ENCODE results near the gene PCSK2.

PCSK2 gene

DNA sequence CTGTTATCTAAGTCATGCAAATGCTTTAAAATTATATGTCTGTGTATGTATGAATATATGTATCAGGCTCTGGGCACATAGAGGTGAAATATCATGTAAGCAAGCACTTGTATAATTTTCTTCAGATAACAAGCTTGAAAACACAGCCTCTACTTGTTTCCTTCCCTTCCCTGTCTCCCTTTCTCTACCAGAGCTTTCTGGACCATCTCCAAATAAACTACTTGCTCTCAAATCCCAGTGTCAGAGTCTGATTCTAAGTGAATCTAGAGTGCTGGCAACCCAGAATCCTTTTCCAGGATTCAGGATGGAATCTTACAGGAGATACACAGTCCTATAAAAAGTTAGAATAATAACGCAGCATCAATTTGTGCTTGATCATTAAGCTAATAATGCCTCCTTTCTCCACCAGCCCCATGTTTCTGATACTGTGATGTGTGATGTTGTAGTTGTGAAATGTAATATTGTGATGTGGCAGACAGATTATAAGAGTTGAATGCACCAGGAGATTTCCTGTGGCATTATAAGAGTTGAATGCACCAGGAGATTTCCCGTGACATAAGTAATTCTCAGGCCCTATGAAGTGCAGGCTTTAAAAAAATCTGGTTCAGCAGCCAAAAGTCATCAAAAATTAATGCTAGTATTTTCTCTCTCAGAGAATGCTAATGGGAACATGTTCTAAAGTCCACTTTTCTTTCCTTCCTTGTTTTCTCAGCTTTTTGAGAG is 89.6 kb downstream of the PCSK2 start:
- Histone ChIP-seq H3K4me3 (no peak overlapping the region), H3K9ac (no peak overlapping the region), H3K36me3 (no peaks in the 10 kb centered on the region), H3K4me1 (peaks cover 0 to 6% (median 0%) of the 10 kb centered on the region in 10 experiments; a peak in 1 of 20 replicates), H3K9me3 (replicated peaks in 1 of 11) (no peaks in the 10 kb centered on the region), H3K4me2 (no peak overlapping the region), H3K27ac (no peak overlapping the region), H3K27me3 (no peaks in the 10 kb centered on the region), H4K20me1 (no peaks in the 10 kb centered on the region)
- no peak for TF ChIP-seq Cebpa-rat (IDR thresholded peaks at IDR 0.05)

DNA sequence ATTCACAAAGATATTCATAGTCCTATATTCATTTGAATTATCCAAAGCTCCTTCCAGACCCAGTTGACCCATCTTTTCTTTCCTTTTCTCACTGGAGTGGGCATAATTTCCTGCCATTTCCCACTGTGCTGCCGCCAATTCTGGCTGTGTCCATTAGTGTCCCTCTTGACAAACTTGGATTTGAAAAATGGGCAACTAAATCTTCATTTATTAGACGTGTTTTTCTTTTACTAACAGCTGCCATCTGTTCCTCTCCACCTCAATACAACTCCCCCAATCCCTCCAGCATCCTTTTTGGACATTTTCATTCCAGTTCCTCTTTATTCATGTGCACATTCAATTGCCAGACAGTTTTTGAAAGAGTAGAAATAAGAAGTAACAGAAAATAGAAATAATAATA is 90.5 kb downstream of the PCSK2 start:
- no peak overlapping the region for H3K27ac ChIP-seq
- H3K27me3 ChIP-seq: no peaks in the 10 kb centered on the region
- no peak for TF ChIP-seq Cebpa-rat (IDR thresholded peaks at IDR 0.05)
- H3K9me3 ChIP-seq (replicated peaks in 1 of 11): no peaks in the 10 kb centered on the region
- no peak overlapping the region for H3K4me2 ChIP-seq
- no peak overlapping the region for H3K9ac ChIP-seq
- no peak overlapping the region for H3K4me3 ChIP-seq
- H3K4me1 ChIP-seq: peaks cover 0 to 6% (median 0%) of the 10 kb centered on the region in 10 experiments; a peak in 1 of 20 replicates
- H3K36me3 ChIP-seq: no peaks in the 10 kb centered on the region
- no peaks in the 10 kb centered on the region for H4K20me1 ChIP-seq

GRCh38 chr20:17320456-17320855 is 93.6 kb downstream of the PCSK2 start:
- Histone ChIP-seq H3K27ac (no peak overlapping the region), H3K9me3 (replicated peaks in 1 of 11) (no peaks in the 10 kb centered on the region; a peak in 1 of 22 replicates), H3K4me3 (no peak overlapping the region), H3K4me2 (peak overlapping the region in 2 of 11 experiments; percentile 7 to 17; a peak in 2 of 22 replicates), H3K4me1 (peaks cover 0 to 6% (median 0%) of the 10 kb centered on the region in 10 experiments; a peak in 1 of 20 replicates), H3K9ac (no peak overlapping the region), H3K36me3 (no peaks in the 10 kb centered on the region), H4K20me1 (no peaks in the 10 kb centered on the region), H3K27me3 (no peaks in the 10 kb centered on the region)
- TF ChIP-seq Cebpa-rat (IDR thresholded peaks at IDR 0.05): no peak

DNA sequence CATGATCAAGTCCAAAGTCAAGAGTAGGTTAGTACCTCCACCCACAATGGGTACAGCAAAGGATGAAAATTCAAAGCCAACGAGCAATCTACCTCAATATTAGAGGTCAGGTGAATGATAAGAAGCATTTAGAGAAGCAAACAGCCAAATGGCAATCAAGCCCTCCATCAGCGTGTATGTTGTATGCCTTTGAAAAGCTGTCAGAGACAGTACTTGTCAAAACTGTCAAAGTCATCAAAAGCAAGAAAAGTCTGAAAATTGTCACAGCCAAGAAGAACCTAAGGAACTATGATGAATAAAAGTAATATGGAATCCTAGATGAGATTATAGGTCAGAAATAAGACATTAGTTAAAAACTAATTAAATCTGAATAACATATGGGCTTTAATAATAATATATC is 99.3 kb downstream of the PCSK2 start:
- Histone ChIP-seq H3K27me3 (no peaks in the 10 kb centered on the region), H3K4me2 (no peak overlapping the region), H3K9ac (no peak overlapping the region), H3K27ac (no peak overlapping the region), H3K4me1 (no peaks in the 10 kb centered on the region), H3K4me3 (no peak overlapping the region), H3K36me3 (no peaks in the 10 kb centered on the region), H3K9me3 (replicated peaks in 1 of 11) (peaks cover 0 to 5% (median 0%) of the 10 kb centered on the region in 11 experiments; a peak in 1 of 22 replicates), H4K20me1 (no peaks in the 10 kb centered on the region)
- TF ChIP-seq Cebpa-rat (IDR thresholded peaks at IDR 0.05): no peak

DNA sequence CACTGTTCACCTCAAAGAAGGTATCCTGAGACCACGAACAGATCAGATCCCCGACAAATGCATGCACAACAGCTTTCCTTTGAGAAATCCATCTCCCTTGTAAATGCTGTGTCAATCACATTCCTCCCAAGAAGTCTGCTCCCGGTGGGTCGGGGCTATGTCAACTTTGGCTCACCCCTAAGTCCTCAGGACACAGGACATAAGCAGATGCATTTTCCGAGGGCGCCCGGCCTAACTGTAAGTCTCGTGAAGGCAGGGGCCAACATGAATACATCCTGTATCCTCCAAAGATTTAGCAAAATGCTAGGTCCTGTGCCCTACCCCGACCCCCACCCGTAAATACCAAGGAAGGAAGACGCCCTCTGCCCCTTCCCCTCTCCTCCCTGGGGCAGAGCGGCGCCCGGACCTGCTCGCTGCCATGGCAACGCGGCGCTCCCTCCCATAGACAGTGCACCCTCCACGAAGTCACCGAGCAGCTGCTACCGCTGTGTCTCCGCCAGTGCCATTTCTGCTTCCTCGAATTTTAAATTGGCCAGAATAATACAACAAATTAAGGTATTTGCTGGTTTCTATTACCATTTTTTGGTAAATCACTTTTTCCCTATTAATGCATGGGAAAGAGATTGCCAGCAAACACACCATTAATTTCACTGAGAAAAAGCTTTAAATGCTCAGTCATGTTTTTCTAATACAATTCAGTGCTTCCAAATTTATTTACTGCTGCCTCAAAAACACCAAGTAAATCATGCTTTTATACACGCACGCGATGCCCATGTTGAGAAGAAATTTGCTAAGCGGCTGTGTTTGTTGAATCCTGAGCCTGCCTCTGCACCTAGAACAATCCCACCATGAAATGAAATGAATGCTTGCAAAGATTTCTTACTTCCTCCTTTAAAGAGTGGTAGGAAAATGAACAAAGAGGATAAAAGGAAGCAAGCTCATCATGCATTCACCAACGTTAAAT is 100.6 kb downstream of the PCSK2 start:
- no peaks in the 10 kb centered on the region for H3K4me1 ChIP-seq
- H3K36me3 ChIP-seq: no peaks in the 10 kb centered on the region
- H3K27ac ChIP-seq: no peak overlapping the region
- H3K4me2 ChIP-seq: no peak overlapping the region
- H3K4me3 ChIP-seq: no peak overlapping the region
- no peak for TF ChIP-seq Cebpa-rat (IDR thresholded peaks at IDR 0.05)
- H3K27me3 ChIP-seq: no peaks in the 10 kb centered on the region
- no peak overlapping the region for H3K9ac ChIP-seq
- H3K9me3 ChIP-seq (replicated peaks in 1 of 11): peaks cover 0 to 5% (median 0%) of the 10 kb centered on the region in 11 experiments; a peak in 1 of 22 replicates
- H4K20me1 ChIP-seq: no peaks in the 10 kb centered on the region

- H3K27me3 ChIP-seq: no peaks in the 10 kb centered on the region
- H3K4me3 ChIP-seq: no peak overlapping the region
- H4K20me1 ChIP-seq: no peaks in the 10 kb centered on the region
- no peak overlapping the region for H3K4me2 ChIP-seq
- no peaks in the 10 kb centered on the region for H3K4me1 ChIP-seq
- H3K27ac ChIP-seq: no peak overlapping the region
- H3K36me3 ChIP-seq: no peaks in the 10 kb centered on the region
- H3K9me3 ChIP-seq (replicated peaks in 1 of 11): no peaks in the 10 kb centered on the region
- TF ChIP-seq Cebpa-rat (IDR thresholded peaks at IDR 0.05): no peak
- H3K9ac ChIP-seq: no peak overlapping the region
These were observed 108.1 kb downstream of the PCSK2 start for GRCh38 chr20:17334932-17335331.

DNA sequence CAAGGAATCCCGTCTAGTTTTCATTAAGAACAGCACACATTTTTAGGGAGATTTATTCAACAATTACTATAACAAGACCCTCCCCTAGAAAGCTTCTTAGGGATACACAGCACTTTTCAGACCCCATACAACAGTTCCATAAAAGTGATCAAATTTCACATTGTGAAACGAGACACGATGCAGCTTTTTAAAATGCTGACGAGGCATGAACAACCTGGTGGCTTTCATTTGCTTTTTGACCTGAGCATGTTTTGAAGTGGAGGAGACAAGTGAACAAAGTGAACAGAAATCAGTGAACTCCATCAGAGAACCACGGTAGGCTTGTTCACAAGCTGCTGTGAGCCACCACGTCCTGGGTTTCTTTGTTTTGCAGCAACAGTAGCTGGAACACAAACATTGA is 112.2 kb downstream of the PCSK2 start:
- Histone ChIP-seq H3K4me3 (no peak overlapping the region), H3K27ac (no peak overlapping the region), H3K9me3 (replicated peaks in 1 of 11) (peaks cover 0 to 5% (median 0%) of the 10 kb centered on the region in 11 experiments; a peak in 1 of 22 replicates), H3K36me3 (no peaks in the 10 kb centered on the region), H3K27me3 (no peaks in the 10 kb centered on the region), H3K4me1 (no peaks in the 10 kb centered on the region), H4K20me1 (no peaks in the 10 kb centered on the region), H3K4me2 (no peak overlapping the region), H3K9ac (no peak overlapping the region)
- no peak for TF ChIP-seq Cebpa-rat (IDR thresholded peaks at IDR 0.05)

- H3K9ac ChIP-seq: no peak overlapping the region
- no peaks in the 10 kb centered on the region for H3K4me1 ChIP-seq
- peaks cover 0 to 5% (median 0%) of the 10 kb centered on the region in 11 experiments; a peak in 1 of 22 replicates for H3K9me3 ChIP-seq (replicated peaks in 1 of 11)
- TF ChIP-seq Cebpa-rat (IDR thresholded peaks at IDR 0.05): no peak
- no peaks in the 10 kb centered on the region for H3K36me3 ChIP-seq
- no peaks in the 10 kb centered on the region for H4K20me1 ChIP-seq
- H3K27ac ChIP-seq: no peak overlapping the region
- no peak overlapping the region for H3K4me2 ChIP-seq
- no peak overlapping the region for H3K4me3 ChIP-seq
- no peaks in the 10 kb centered on the region for H3K27me3 ChIP-seq
These were observed 116.3 kb downstream of the PCSK2 start for GRCh38 chr20:17343091-17343490.

DNA sequence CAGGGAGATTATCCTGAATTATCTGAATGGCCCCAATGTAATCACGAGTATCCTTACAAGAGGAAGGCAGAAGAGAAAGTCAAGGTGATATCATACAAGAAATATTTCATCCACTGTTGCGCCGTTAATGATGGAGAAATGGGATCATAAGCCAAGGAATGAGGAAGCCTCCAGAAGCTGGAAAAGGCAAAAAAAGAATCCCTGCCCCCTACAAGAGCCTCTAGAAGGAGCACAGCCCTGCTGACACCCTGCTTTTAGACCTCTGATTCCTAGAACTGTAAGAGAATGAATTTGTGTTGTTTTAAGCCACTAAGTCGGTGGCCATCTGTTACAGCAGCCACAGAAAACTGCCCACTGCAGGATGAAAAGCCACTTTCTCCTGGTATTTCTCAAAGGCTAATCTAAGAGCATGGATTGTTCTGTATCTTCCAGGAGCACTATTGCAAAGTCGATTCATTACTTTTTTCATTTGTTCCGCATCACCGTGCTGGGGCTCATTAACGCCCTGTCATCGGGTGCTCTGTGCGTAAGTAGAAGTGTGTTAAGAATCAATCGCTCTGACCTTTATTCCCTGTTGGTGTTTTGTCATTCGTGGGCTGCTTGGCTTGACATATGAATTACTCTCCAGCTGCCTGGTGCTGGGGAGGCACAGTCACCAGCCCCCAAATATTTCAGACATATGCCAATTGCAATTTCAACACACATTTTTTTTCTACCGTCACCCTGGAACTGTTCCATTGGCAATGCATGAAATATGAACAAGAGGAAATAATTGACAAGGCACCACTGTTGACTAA is 117.0 kb downstream of the PCSK2 start:
- no peaks in the 10 kb centered on the region for H3K27me3 ChIP-seq
- no peak overlapping the region for H3K9ac ChIP-seq
- H3K4me2 ChIP-seq: no peak overlapping the region
- H3K27ac ChIP-seq: no peak overlapping the region
- H3K4me3 ChIP-seq: no peak overlapping the region
- peaks cover 0 to 5% (median 0%) of the 10 kb centered on the region in 11 experiments; a peak in 1 of 22 replicates for H3K9me3 ChIP-seq (replicated peaks in 1 of 11)
- no peak for TF ChIP-seq Cebpa-rat (IDR thresholded peaks at IDR 0.05)
- no peaks in the 10 kb centered on the region for H4K20me1 ChIP-seq
- no peaks in the 10 kb centered on the region for H3K4me1 ChIP-seq
- no peaks in the 10 kb centered on the region for H3K36me3 ChIP-seq

Data from BLaER1 treated with 17β-estradiol and CSF1 and Interleukin-3, amounts not matched to agents 10 nM and 100 nM (cell line).